HEK293 (cell line): ENCODE measurements around the gene CRYBG1.

Experiments
- CTCF ChIA-PET: fragments of 350-600 bp; formaldehyde crosslinking; extraction: SDS; loops from one replicate; lab custom pipeline; 2021; ENCODE audit warnings: antibody characterized with exemption; lab: Yijun Ruan, JAX
- POLR2A ChIA-PET: fragments of 300-600 bp; formaldehyde crosslinking; extraction: SDS; loops from one replicate; lab custom pipeline; 2020; ENCODE audit warnings: antibody characterized with exemption, inconsistent platforms; lab: Yijun Ruan, JAX
- H3K27ac ChIP-seq: fragments of 200-500 bp; sonication (Bioruptor generic); 2 replicates; pipeline ENCODE4 v1.5.1; 2014; ENCODE audit warnings: low read depth, low read length, control low read depth, inconsistent platforms; ENCODE audit errors: extremely low read depth
- H3K36me3 ChIP-seq, 2 experiments: fragments of 200-500 bp in 1 of 2; sonication (Bioruptor generic) in 1 of 2; 1 replicate in 1 of 2; 2 replicates in 1 of 2; pipeline ENCODE4 v1.5.1; 2014 to 2017; ENCODE audit warnings: inconsistent platforms in 2 of 2, low read length in 2 of 2; ENCODE audit not compliant: control insufficient read depth in 2 of 2, insufficient read depth in 1 of 2
- H3K4me1 ChIP-seq: fragments of 200-500 bp; sonication (Bioruptor generic); 2 replicates; pipeline ENCODE4 v1.5.1; 2014; ENCODE audit warnings: mild to moderate bottlenecking, low read length, inconsistent platforms; ENCODE audit not compliant: control insufficient read depth, insufficient read depth
- H3K4me3 ChIP-seq: 2 replicates; pipeline ENCODE4 v1.5.1; 2011; ENCODE audit warnings: low read depth, mild to moderate bottlenecking, control low read depth, low read length, moderate library complexity
- H3K9me3 ChIP-seq: fragments of 200-500 bp; sonication (Bioruptor generic); 2 replicates; pipeline ENCODE4 v1.5.1; 2014; ENCODE audit warnings: low read depth, low read length, inconsistent platforms; ENCODE audit not compliant: control insufficient read depth, insufficient read depth
- CTCF ChIP-seq: fragments of 450-650 bp; formaldehyde crosslinking; IDR thresholded peaks from 2 replicates; pipeline ENCODE4 v1.5.1; 2016; ENCODE audit warnings: missing biosample characterization, missing genetic modification characterization
- GLI2 ChIP-seq: fragments of 450-650 bp; formaldehyde crosslinking; IDR thresholded peaks from 2 replicates; pipeline ENCODE4; 2017; ENCODE audit warnings: missing biosample characterization, missing genetic modification characterization, low read depth, borderline replicate concordance
- PRDM1 ChIP-seq: fragments of 450-650 bp; formaldehyde crosslinking; IDR thresholded peaks from 2 replicates; pipeline ENCODE4; 2016; ENCODE audit warnings: missing biosample characterization, missing genetic modification characterization
- PRDM10 ChIP-seq: fragments of 450-650 bp; formaldehyde crosslinking; IDR thresholded peaks from 2 replicates; pipeline ENCODE4 v1.5.1; 2016; ENCODE audit warnings: missing biosample characterization, missing genetic modification characterization
- SCRT2 ChIP-seq: fragments of 450-650 bp; formaldehyde crosslinking; IDR thresholded peaks from 2 replicates; pipeline ENCODE4 v1.5.1; 2016; ENCODE audit warnings: missing biosample characterization, missing genetic modification characterization
- SETDB1 ChIP-seq: IDR thresholded peaks from one replicate; pipeline ENCODE4 v1.6.1; 2017; ENCODE audit warnings: mild to moderate bottlenecking, low read length, moderate library complexity, mixed read lengths; ENCODE audit not compliant: insufficient read length
- ZBTB48 ChIP-seq: fragments of 450-650 bp; formaldehyde crosslinking; IDR thresholded peaks from 2 replicates; pipeline ENCODE4 v1.5.1; 2016; ENCODE audit warnings: missing biosample characterization, missing genetic modification characterization
- ZFP69B ChIP-seq: fragments of 450-650 bp; formaldehyde crosslinking; IDR thresholded peaks from 2 replicates; pipeline ENCODE4 v1.5.1; 2016; ENCODE audit warnings: missing biosample characterization, missing genetic modification characterization
- ZNF133 ChIP-seq: fragments of 450-650 bp; formaldehyde crosslinking; IDR thresholded peaks from 2 replicates; pipeline ENCODE4 v1.5.1; 2016; ENCODE audit warnings: missing biosample characterization, missing genetic modification characterization
- ZNF138 ChIP-seq: fragments of 450-650 bp; formaldehyde crosslinking; IDR thresholded peaks from 2 replicates; pipeline ENCODE4 v1.5.1; 2016; ENCODE audit warnings: missing biosample characterization, missing genetic modification characterization, borderline replicate concordance
- ZNF169 ChIP-seq: fragments of 450-650 bp; formaldehyde crosslinking; IDR thresholded peaks from 2 replicates; pipeline ENCODE4 v1.5.1; 2016; ENCODE audit warnings: missing biosample characterization, missing genetic modification characterization
- ZNF23 ChIP-seq: fragments of 450-650 bp; formaldehyde crosslinking; IDR thresholded peaks from 2 replicates; pipeline ENCODE4 v1.5.1; 2016; ENCODE audit warnings: missing biosample characterization, missing genetic modification characterization, borderline replicate concordance
- ZNF239 ChIP-seq: fragments of 450-650 bp; formaldehyde crosslinking; IDR thresholded peaks from 2 replicates; pipeline ENCODE4 v1.5.1; 2016; ENCODE audit warnings: missing biosample characterization, missing genetic modification characterization
- ZNF292 ChIP-seq: fragments of 450-650 bp; formaldehyde crosslinking; IDR thresholded peaks from 2 replicates; pipeline ENCODE4 v1.5.1; 2016; ENCODE audit warnings: low read depth, missing biosample characterization, missing genetic modification characterization, borderline replicate concordance
- ZNF391 ChIP-seq: fragments of 450-650 bp; formaldehyde crosslinking; IDR thresholded peaks from 2 replicates; pipeline ENCODE4 v1.5.1; 2016; ENCODE audit warnings: low read depth, missing biosample characterization, missing genetic modification characterization, borderline replicate concordance
- ZNF510 ChIP-seq: fragments of 450-650 bp; formaldehyde crosslinking; IDR thresholded peaks from 2 replicates; pipeline ENCODE4 v1.5.1; 2018; ENCODE audit warnings: mild to moderate bottlenecking, missing genetic modification characterization, missing biosample characterization; ENCODE audit not compliant: insufficient replicate concordance
- ZNF521 ChIP-seq: fragments of 450-650 bp; formaldehyde crosslinking; IDR thresholded peaks from 2 replicates; pipeline ENCODE4 v1.5.1; 2017; ENCODE audit warnings: missing biosample characterization, mild to moderate bottlenecking, missing genetic modification characterization
- ZNF549 ChIP-seq: fragments of 450-650 bp; IDR thresholded peaks from 2 replicates; pipeline ENCODE4 v1.5.1; 2018; ENCODE audit warnings: missing biosample characterization, missing genetic modification characterization, mild to moderate bottlenecking, inconsistent platforms, moderate library complexity
- ZNF571 ChIP-seq: fragments of 450-650 bp; formaldehyde crosslinking; IDR thresholded peaks from 2 replicates; pipeline ENCODE4 v1.5.0; 2017; ENCODE audit warnings: missing biosample characterization, missing genetic modification characterization
- ZNF654 ChIP-seq: fragments of 450-650 bp; formaldehyde crosslinking; IDR thresholded peaks from 2 replicates; pipeline ENCODE4 v1.5.1; 2016; ENCODE audit warnings: low read depth, missing biosample characterization, missing genetic modification characterization
- ZNF776 ChIP-seq: fragments of 450-650 bp; formaldehyde crosslinking; IDR thresholded peaks from 2 replicates; pipeline ENCODE4 v1.5.0; 2017; ENCODE audit warnings: missing biosample characterization, missing genetic modification characterization, borderline replicate concordance

The CRYBG1 gene

GRCh38 chr6:106508277-106508676, 147.8 kb downstream of the CRYBG1 start (continued):
- TF ChIP-seq ZNF776 (tag by site-specific recombination): no peak
- no peak for TF ChIP-seq PRDM1 (tag by site-specific recombination)
- TF ChIP-seq ZFP69B (tag by site-specific recombination): no peak
- TF ChIP-seq ZNF391: no peak
- TF ChIP-seq ZNF239 (tag by site-specific recombination): no peak

DNA sequence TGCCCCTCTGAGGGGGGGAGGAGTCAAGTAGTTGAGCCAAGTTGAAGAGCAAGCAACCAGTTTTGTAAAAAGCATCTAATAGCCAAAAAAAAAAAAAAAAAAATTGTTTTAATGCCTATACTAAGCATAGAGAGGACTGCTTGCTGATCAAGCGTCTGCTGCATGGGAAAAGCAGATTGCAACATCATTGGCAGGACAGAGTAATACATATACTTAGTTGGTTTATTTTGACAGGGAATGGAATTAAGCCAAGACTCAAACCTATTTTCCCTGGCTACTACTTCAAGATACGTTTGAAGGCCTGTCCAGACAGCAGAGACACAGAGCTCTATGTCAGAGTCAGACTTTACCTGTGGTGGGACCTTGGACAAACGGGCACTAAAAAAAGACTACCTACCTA, 148.3 kb downstream of the CRYBG1 start:
- TF ChIP-seq ZNF169 (tag by site-specific recombination): no peak
- TF ChIP-seq ZNF549 (tag by site-specific recombination): no peak
- no peak for TF ChIP-seq ZNF654
- TF ChIP-seq ZNF23: no peak
- TF ChIP-seq ZNF138 (tag by site-specific recombination): no peak
- no peak for TF ChIP-seq ZFP69B (tag by site-specific recombination)
- no peak for TF ChIP-seq ZNF521 (tag by site-specific recombination)
- TF ChIP-seq CTCF (tag by site-specific recombination): no peak
- TF ChIP-seq ZNF292: no peak
- TF ChIP-seq GLI2 (tag by site-specific recombination): no peak
- TF ChIP-seq PRDM10: no peak
- no peak for TF ChIP-seq ZNF510 (tag by site-specific recombination)
- TF ChIP-seq ZBTB48 (tag by site-specific recombination): no peak
- no peak for TF ChIP-seq SETDB1
- TF ChIP-seq ZNF133 (tag by site-specific recombination): no peak
- TF ChIP-seq SCRT2 (tag by site-specific recombination): no peak
- no peak for TF ChIP-seq ZNF571 (tag by site-specific recombination)
- Histone ChIP-seq H3K4me1 (no peaks in the 10 kb centered on the region), H3K4me3 (no peak overlapping the region), H3K36me3 (no peaks in the 10 kb centered on the region), H3K27ac (no peak overlapping the region), H3K9me3 (no peaks in the 10 kb centered on the region)
- ChIA-PET CTCF (interaction anchor here (0.6 to 0.8 kb wide), 2 partner anchors 32 to 61 kb away, joined by 3 read pairs; no protein-coding TSS in a partner anchor), POLR2A (no interaction called here)
